Trophoblast cell (in vitro differentiated cells and primary cell): ENCODE results near the gene UBR7.

Source experiments
- DNase-seq, 2 donors: peaks; one replicate each; pipeline ENCODE4 v3.0.0-alpha.2; 2016
- H2AFZ ChIP-seq: 2 replicates; pipeline ENCODE4 v1.6.1; 2013; ENCODE audit warnings: low read length, moderate library complexity, mild to moderate bottlenecking; ENCODE audit not compliant: insufficient read depth, poor library complexity
- H2AK5ac ChIP-seq: 2 replicates; pipeline ENCODE4 v1.6.1; 2013; ENCODE audit warnings: mild to moderate bottlenecking, low read length
- H2BK120ac ChIP-seq: 2 replicates; pipeline ENCODE4 v1.6.1; 2013; ENCODE audit warnings: low read length, mild to moderate bottlenecking, moderate library complexity; ENCODE audit not compliant: insufficient read depth, poor library complexity
- H2BK12ac ChIP-seq: 2 replicates; pipeline ENCODE4 v1.6.1; 2013; ENCODE audit warnings: mild to moderate bottlenecking, low read length, moderate library complexity
- H2BK5ac ChIP-seq: 2 replicates; pipeline ENCODE4 v1.6.1; 2013; ENCODE audit warnings: low read length, low read depth, moderate library complexity, mild to moderate bottlenecking; ENCODE audit not compliant: poor library complexity
- H3K14ac ChIP-seq: 2 replicates; pipeline ENCODE4 v1.6.1; 2013; ENCODE audit warnings: mild to moderate bottlenecking, low read length
- H3K18ac ChIP-seq: 2 replicates; pipeline ENCODE4 v1.6.1; 2013; ENCODE audit warnings: mild to moderate bottlenecking, low read length
- H3K23ac ChIP-seq: 2 replicates; pipeline ENCODE4 v1.6.1; 2013; ENCODE audit warnings: low read length
- H3K27ac ChIP-seq: 2 replicates; pipeline ENCODE4 v1.5.1; 2013; ENCODE audit warnings: low read depth, mild to moderate bottlenecking, inconsistent platforms, low read length, moderate library complexity
- H3K27me3 ChIP-seq: 2 replicates; pipeline ENCODE4 v1.6.1; 2013; ENCODE audit warnings: inconsistent platforms, mild to moderate bottlenecking, low read length, moderate library complexity; ENCODE audit not compliant: insufficient read depth
- H3K36me3 ChIP-seq, 2 experiments: 1 replicate in 1 of 2; 2 replicates in 1 of 2; pipeline ENCODE4 v1.6.1; 2013; ENCODE audit warnings: low read length in 2 of 2, mild to moderate bottlenecking in 2 of 2, moderate library complexity in 1 of 2; ENCODE audit not compliant: insufficient read depth in 2 of 2, control insufficient read depth in 1 of 2
- H3K4ac ChIP-seq: 2 replicates; pipeline ENCODE4 v1.6.1; 2013; ENCODE audit warnings: low read depth, mild to moderate bottlenecking, low read length, moderate library complexity
- H3K4me1 ChIP-seq, 2 experiments: 1 replicate in 1 of 2; 2 replicates in 1 of 2; pipeline ENCODE4 v1.6.1; 2013; ENCODE audit warnings: low read length in 2 of 2, mild to moderate bottlenecking in 2 of 2, moderate library complexity in 1 of 2; ENCODE audit not compliant: insufficient read depth in 2 of 2, control insufficient read depth in 1 of 2
- H3K4me2 ChIP-seq: 2 replicates; pipeline ENCODE4 v1.6.1; 2013; ENCODE audit warnings: inconsistent platforms, mild to moderate bottlenecking, low read length, moderate library complexity
- H3K4me3 ChIP-seq: 2 replicates; pipeline ENCODE4 v1.5.1; 2013; ENCODE audit warnings: mild to moderate bottlenecking, low read depth, low read length, inconsistent platforms
- H3K79me1 ChIP-seq: one replicate; pipeline ENCODE4 v1.6.1; 2013; ENCODE audit warnings: low read length
- H3K79me2 ChIP-seq: 2 replicates; pipeline ENCODE4 v1.6.1; 2013; ENCODE audit warnings: low read length, mild to moderate bottlenecking; ENCODE audit not compliant: control insufficient read depth, insufficient read depth, poor library complexity
- H3K9ac ChIP-seq: 2 replicates; pipeline ENCODE4 v1.6.1; 2013; ENCODE audit warnings: mild to moderate bottlenecking, low read length
- H3K9me3 ChIP-seq: 2 replicates; pipeline ENCODE4 v1.6.1; 2013; ENCODE audit warnings: low read depth, mild to moderate bottlenecking, control low read depth, inconsistent platforms, low read length; ENCODE audit not compliant: insufficient read depth
- H4K12ac ChIP-seq: 2 replicates; pipeline ENCODE4 v1.6.1; 2013; ENCODE audit warnings: low read depth, mild to moderate bottlenecking, low read length, moderate library complexity
- H4K8ac ChIP-seq: 2 replicates; pipeline ENCODE4 v1.6.1; 2013; ENCODE audit warnings: low read depth, mild to moderate bottlenecking, low read length, moderate library complexity
- H4K91ac ChIP-seq: one replicate; pipeline ENCODE4 v1.6.1; 2013; ENCODE audit warnings: low read depth, mild to moderate bottlenecking, low read length, moderate library complexity
- WGBS: extraction: QIAGEN DNeasy Blood & Tissue Kit; methylation state at CpG from one replicate; pipeline ENCODE4 v1.1.7; 2013; ENCODE audit warnings: missing lambda C conversion rate; ENCODE audit not compliant: insufficient read length, insufficient coverage; ENCODE audit errors: extremely low coverage; 5-methylcytosine and 5-hydroxymethylcytosine counted together

The UBR7 gene

GRCh38 chr14:93268406-93268805 is 61.4 kb downstream of the UBR7 start:
- no peak overlapping the region for H3K4ac ChIP-seq
- no peak overlapping the region for H4K91ac ChIP-seq
- H2BK120ac ChIP-seq = no peak overlapping the region
- no peaks in the 10 kb centered on the region for H3K27me3 ChIP-seq
- no peak overlapping the region for H2AK5ac ChIP-seq
- H2BK5ac ChIP-seq = no peak overlapping the region
- no peaks in the 10 kb centered on the region for H3K9me3 ChIP-seq
- H3K9ac ChIP-seq = no peak overlapping the region
- no peak overlapping the region for H3K18ac ChIP-seq
- no peak overlapping the region for H3K4me3 ChIP-seq
- no peak overlapping the region for H3K14ac ChIP-seq
- H3K4me1 ChIP-seq = peaks cover 0 to 5% of the 10 kb centered on the region in 2 experiments
- no peak overlapping the region for H3K4me2 ChIP-seq
- H3K79me2 ChIP-seq = peaks cover 1% of the 10 kb centered on the region
- no peak overlapping the region for H2AFZ ChIP-seq
- H3K23ac ChIP-seq = no peak overlapping the region
- no peak overlapping the region for H4K12ac ChIP-seq
- H3K36me3 ChIP-seq = peaks cover 2 to 5% of the 10 kb centered on the region in 2 experiments
- no peak for DNase-seq
- H3K27ac ChIP-seq = no peak overlapping the region
- WGBS = no CpG with 5 or more reads among the region's 1 CpG
- H3K79me1 ChIP-seq = peaks cover 2% of the 10 kb centered on the region
- no peak overlapping the region for H4K8ac ChIP-seq
- H2BK12ac ChIP-seq = no peak overlapping the region

- Histone ChIP-seq H3K9me3 (no peaks in the 10 kb centered on the region), H3K4me3 (no peak overlapping the region), H3K36me3 (peaks cover 5 to 10% of the 10 kb centered on the region in 2 experiments)
These were observed 62.4 kb downstream of the UBR7 start for GRCh38 chr14:93269341-93270068.

GRCh38 chr14:93271111-93271510 is 64.1 kb downstream of the UBR7 start:
- Histone ChIP-seq H3K18ac (no peak overlapping the region), H3K4ac (no peak overlapping the region)

More at GRCh38 chr14:93269341-93270068, 62.4 kb downstream of the UBR7 start:
- peak in 1 of 2 donors; percentile 25 for DNase-seq
- H3K79me2 ChIP-seq = peaks cover 1% of the 10 kb centered on the region
- no peak overlapping the region for H2BK120ac ChIP-seq
- no CpG with 5 or more reads among the region's 10 CpGs for WGBS
- H3K4ac ChIP-seq = no peak overlapping the region
- H4K8ac ChIP-seq = no peak overlapping the region
- no peak overlapping the region for H3K27ac ChIP-seq
- H4K91ac ChIP-seq = no peak overlapping the region
- no peak overlapping the region for H3K23ac ChIP-seq
- H2AFZ ChIP-seq = no peak overlapping the region
- peaks cover 0 to 4% of the 10 kb centered on the region in 2 experiments for H3K4me1 ChIP-seq
- no peak overlapping the region for H3K9ac ChIP-seq
- H3K79me1 ChIP-seq = no peaks in the 10 kb centered on the region
- H2BK12ac ChIP-seq = no peak overlapping the region
- H4K12ac ChIP-seq = no peak overlapping the region
- no peak overlapping the region for H3K18ac ChIP-seq
- H3K4me2 ChIP-seq = no peak overlapping the region
- H3K27me3 ChIP-seq = no peaks in the 10 kb centered on the region
- no peak overlapping the region for H2BK5ac ChIP-seq
- H3K14ac ChIP-seq = no peak overlapping the region
- H2AK5ac ChIP-seq = no peak overlapping the region

GRCh38 chr14:93274055-93274806 is 67.2 kb downstream of the UBR7 start:
- no peaks in the 10 kb centered on the region for H3K9me3 ChIP-seq
- no peak overlapping the region for H2BK120ac ChIP-seq
- no peak overlapping the region for H3K14ac ChIP-seq
- no peak overlapping the region for H3K18ac ChIP-seq
- DNase-seq = no peak
- H3K23ac ChIP-seq = peak overlapping the region; percentile 80
- no peak overlapping the region for H4K8ac ChIP-seq
- H3K27me3 ChIP-seq = no peaks in the 10 kb centered on the region
- no peak overlapping the region for H2AFZ ChIP-seq
- H3K4me3 ChIP-seq = no peak overlapping the region
- H3K27ac ChIP-seq = no peak overlapping the region
- H4K91ac ChIP-seq = no peak overlapping the region
- no peaks in the 10 kb centered on the region for H3K79me1 ChIP-seq
- no peak overlapping the region for H2AK5ac ChIP-seq
- peaks cover 0 to 2% of the 10 kb centered on the region in 2 experiments for H3K4me1 ChIP-seq
- H2BK5ac ChIP-seq = no peak overlapping the region
- H3K4me2 ChIP-seq = no peak overlapping the region
- peaks cover 1% of the 10 kb centered on the region for H3K79me2 ChIP-seq
- no peak overlapping the region for H2BK12ac ChIP-seq
- no CpG with 5 or more reads among the region's 3 CpGs for WGBS
- H4K12ac ChIP-seq = no peak overlapping the region
- peaks cover 5 to 11% of the 10 kb centered on the region in 2 experiments for H3K36me3 ChIP-seq
- H3K4ac ChIP-seq = peak overlapping the region; percentile 25
- H3K9ac ChIP-seq = peak overlapping the region; percentile 42

More at GRCh38 chr14:93271111-93271510, 64.1 kb downstream of the UBR7 start:
- Histone ChIP-seq H3K79me1 (no peaks in the 10 kb centered on the region), H4K91ac (no peak overlapping the region), H3K4me1 (peaks cover 0 to 2% of the 10 kb centered on the region in 2 experiments), H2AFZ (no peak overlapping the region), H2BK12ac (no peak overlapping the region), H3K79me2 (peaks cover 1% of the 10 kb centered on the region), H3K23ac (no peak overlapping the region), H2AK5ac (no peak overlapping the region), H2BK120ac (no peak overlapping the region), H3K4me2 (no peak overlapping the region), H3K36me3 (peaks cover 5 to 10% of the 10 kb centered on the region in 2 experiments), H3K9me3 (no peaks in the 10 kb centered on the region), H3K9ac (no peak overlapping the region), H4K8ac (no peak overlapping the region), H3K27me3 (no peaks in the 10 kb centered on the region), H3K14ac (no peak overlapping the region), H3K27ac (no peak overlapping the region), H3K4me3 (no peak overlapping the region), H4K12ac (no peak overlapping the region), H2BK5ac (no peak overlapping the region)
- DNase-seq = no peak
- WGBS = no CpG with 5 or more reads among the region's 6 CpGs
